HepG2 (cell line): ENCODE data around the gene BIRC2. TPM values are rescaled to one million over a fixed set of nuclear protein-coding genes. Genes with fewer than 3 reads are reported as not detected.

ENCODE experiments used
- ETS1 ChIP-seq: sonication (generic); formaldehyde crosslinking; IDR thresholded peaks from 2 replicates; pipeline ENCODE4 v1.4.0; 2020; ENCODE audit warnings: missing genetic modification reagents
- FIP1L1 ChIP-seq: fragments of 200-400 bp; formaldehyde crosslinking; IDR thresholded peaks from 2 replicates; pipeline ENCODE4 v1.6.1; 2018; ENCODE audit warnings: low read depth, mild to moderate bottlenecking, low read length, moderate library complexity, borderline replicate concordance; ENCODE audit not compliant: insufficient read depth
- MXD3 ChIP-seq: IDR thresholded peaks from 2 replicates; pipeline ENCODE4 v1.6.1; 2016; ENCODE audit warnings: mild to moderate bottlenecking, missing biosample characterization, missing genetic modification reagents
- NFIC ChIP-seq: IDR thresholded peaks from 2 replicates; pipeline ENCODE4 v1.6.1; 2012; ENCODE audit warnings: mild to moderate bottlenecking, low read length, inconsistent platforms
- SNAPC4 ChIP-seq: sonication (generic); formaldehyde crosslinking; IDR thresholded peaks from 2 replicates; pipeline ENCODE4 v1.4.0; 2020; ENCODE audit warnings: mild to moderate bottlenecking, missing genetic modification reagents
- SRF ChIP-seq: IDR thresholded peaks from 2 replicates; pipeline ENCODE4 v1.6.1; 2011; ENCODE audit warnings: mild to moderate bottlenecking, low read depth, low read length, moderate library complexity
- USF2 ChIP-seq, 2 experiments: sonication (generic) in 1 of 2; formaldehyde crosslinking in 1 of 2; IDR thresholded peaks; 2 replicates each; pipeline versions ENCODE4 v1.5.1 to v1.6.1; 2011 to 2020; ENCODE audit warnings: borderline replicate concordance in 1 of 2, low read depth in 1 of 2, low read length in 1 of 2, mild to moderate bottlenecking in 1 of 2, missing genetic modification reagents in 1 of 2, moderate library complexity in 1 of 2
- ZBTB37 ChIP-seq: sonication (generic); formaldehyde crosslinking; IDR thresholded peaks from 2 replicates; pipeline ENCODE4 v1.4.0; 2020; ENCODE audit warnings: mild to moderate bottlenecking, missing genetic modification reagents
- ZBTB4 ChIP-seq: sonication (generic); formaldehyde crosslinking; IDR thresholded peaks from 2 replicates; pipeline ENCODE4 v1.4.0; 2020; ENCODE audit warnings: missing genetic modification reagents, mild to moderate bottlenecking, borderline replicate concordance
- ZMYM3 ChIP-seq: sonication (generic); formaldehyde crosslinking; IDR thresholded peaks from 2 replicates; pipeline ENCODE4 v1.5.1; 2020; ENCODE audit warnings: mild to moderate bottlenecking, missing genetic modification reagents
- ZNF33A ChIP-seq: sonication (generic); formaldehyde crosslinking; IDR thresholded peaks from 2 replicates; pipeline ENCODE4 v1.5.1; 2020; ENCODE audit warnings: missing genetic modification reagents, mild to moderate bottlenecking, moderate library complexity, borderline replicate concordance
- ZNF343 ChIP-seq: sonication (generic); formaldehyde crosslinking; IDR thresholded peaks from 2 replicates; pipeline ENCODE4 v1.4.0; 2020; ENCODE audit warnings: mild to moderate bottlenecking, missing genetic modification reagents
- ZNF768 ChIP-seq: sonication (generic); formaldehyde crosslinking; IDR thresholded peaks from 2 replicates; pipeline ENCODE4 v1.4.0; 2020; ENCODE audit warnings: missing genetic modification reagents
- polyA plus RNA-seq, 8 experiments: library from polyadenylated mRNA; depleted of rRNA in 3 of 8; stranded (reverse) in 7 of 8; unstranded in 1 of 8; fragments of >200 nt; fragmentation: Illumina TruSeq in 4 of 8; extraction: Trizol in 4 of 8; gene quantifications; 2 replicates each; pipeline versions ENCODE4 v1.2.1 to v1.2.3, GENCODE V29; 2011 to 2016; ENCODE audit warnings: low read depth in 4 of 8, missing spikeins in 1 of 8, mixed read lengths in 1 of 8; ENCODE audit not compliant: insufficient read depth in 1 of 8
- total RNA-seq, 5 experiments: library from RNA; depleted of rRNA; stranded (reverse); fragments of >200 nt; fragmentation: Illumina TruSeq; extraction: Trizol; gene quantifications; 2 replicates each; pipeline ENCODE4 v1.2.3, GENCODE V29; 2016; ENCODE audit warnings: low read depth in 1 of 5

The BIRC2 gene
- total and polyA plus RNA-seq, 2 of the 13 experiments (the other 11 are each of a cell fraction or from before 2014, with no cell fraction given) = 61.7 to 62.2 TPM

GRCh38 chr11:102317099-102317767, 29.8 kb upstream of the BIRC2 start, which contains the start of gene BIRC3 (continued):
- TF ChIP-seq SNAPC4 (CRISPR knock-in tag) (no peak), NFIC (no peak), MXD3 (no peak), ZNF768 (CRISPR knock-in tag) (no peak), ZNF33A (CRISPR knock-in tag) (no peak), ZNF343 (0 out of 2 replicates have a peak, but pooled peaks have one; percentile 33), ZBTB37 (CRISPR knock-in tag) (peak; percentile 35; the same call in 1 of the 2 replicates), USF2 (IDR thresholded peaks at IDR 0.05; ENCODE audit: low read depth, low read length) (no peak), USF2 (CRISPR knock-in tag; IDR thresholded peaks at IDR 0.05; ENCODE audit: borderline replicate concordance) (no peak), FIP1L1 (no peak), ZBTB4 (CRISPR knock-in tag) (0 out of 2 replicates have a peak, but pooled peaks have one; percentile 51), SRF (no peak), ETS1 (CRISPR knock-in tag) (no peak), ZMYM3 (CRISPR knock-in tag) (peak; percentile 71; the same call in 1 of the 2 replicates)
